ENCODE results near the gene EEF1AKMT3.

DNA sequence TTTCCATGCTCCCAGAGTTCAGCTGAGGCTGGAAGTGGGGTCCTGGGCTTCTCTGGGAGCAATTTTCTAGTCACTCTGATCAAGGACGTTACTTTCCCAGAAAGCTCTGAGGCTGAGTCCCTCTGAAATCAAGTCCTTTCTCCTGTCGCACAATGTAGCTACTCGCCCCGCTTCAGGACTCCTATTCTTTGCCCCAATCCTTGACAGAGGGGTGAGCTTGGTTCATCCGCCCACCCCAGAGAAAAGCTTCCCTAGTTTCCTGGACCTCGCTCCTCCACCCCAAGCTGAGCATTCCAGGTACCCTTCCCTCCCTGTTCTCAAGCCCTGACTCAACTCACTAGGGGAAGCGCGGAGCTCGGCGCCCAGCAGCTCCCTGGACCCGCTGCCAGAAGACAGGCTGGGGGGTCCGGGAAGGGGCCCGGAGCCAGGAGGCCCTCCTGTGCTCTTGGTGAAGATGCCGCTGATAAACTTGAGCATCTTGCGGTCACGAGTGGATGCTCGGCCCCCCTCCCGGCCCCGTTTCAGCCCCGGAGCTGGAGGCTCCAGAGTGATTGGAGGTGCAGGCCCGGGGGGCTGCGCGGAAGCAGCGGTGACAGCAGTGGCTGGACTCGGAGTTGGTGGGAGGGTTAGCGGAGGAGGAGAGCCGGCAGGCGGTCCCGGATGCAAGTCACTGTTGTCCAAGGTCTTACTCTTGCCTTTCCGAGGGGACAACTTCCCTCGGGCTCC, 35.5 kb upstream of the EEF1AKMT3 start:
- TF ChIP-seq EZH2 (IDR thresholded peaks at IDR 0.05) (no peak), EZH2phosphoT487 (IDR thresholded peaks at IDR 0.05; ENCODE audit: borderline replicate concordance) (no peak), POLR2AphosphoS5 (IDR thresholded peaks at IDR 0.05; ENCODE audit: low read depth, low read length) (no peak), ELF1 (IDR thresholded peaks at IDR 0.05; ENCODE audit: borderline replicate concordance, low read depth) (no peak), SP1 (IDR thresholded peaks at IDR 0.05; ENCODE audit: low read depth) (no peak)
- TF ChIP-seq, protein P1, sequence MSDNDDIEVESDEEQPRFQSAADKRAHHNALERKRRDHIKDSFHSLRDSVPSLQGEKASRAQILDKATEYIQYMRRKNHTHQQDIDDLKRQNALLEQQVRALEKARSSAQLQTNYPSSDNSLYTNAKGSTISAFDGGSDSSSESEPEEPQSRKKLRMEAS (IDR thresholded peaks at IDR 0.05): no peak

Data from HCT116 (cell line).